T1000 (cell line): ENCODE data around the gene MYO9B.
"Not testable (repeated sequence)": the region's sequence is repeated elsewhere in the genome, so short reads cannot be mapped to it uniquely, and the experiment has no call there.

ENCODE experiments used
- DNase-seq: peaks from one replicate; lab custom pipeline; 2025; ENCODE audit warnings: mixed read lengths; lab: John Stamatoyannopoulos, UW

Gene MYO9B

GRCh38 chr19:17148130-17148529 lies 72.6 kb downstream of the MYO9B start:
- DNase-seq, result no peak

GRCh38 chr19:17149393-17150135 lies 74.0 kb downstream of the MYO9B start:
- DNase-seq, result no peak

GRCh38 chr19:17153996-17154395 lies 78.4 kb downstream of the MYO9B start:
- no peak for DNase-seq

DNA sequence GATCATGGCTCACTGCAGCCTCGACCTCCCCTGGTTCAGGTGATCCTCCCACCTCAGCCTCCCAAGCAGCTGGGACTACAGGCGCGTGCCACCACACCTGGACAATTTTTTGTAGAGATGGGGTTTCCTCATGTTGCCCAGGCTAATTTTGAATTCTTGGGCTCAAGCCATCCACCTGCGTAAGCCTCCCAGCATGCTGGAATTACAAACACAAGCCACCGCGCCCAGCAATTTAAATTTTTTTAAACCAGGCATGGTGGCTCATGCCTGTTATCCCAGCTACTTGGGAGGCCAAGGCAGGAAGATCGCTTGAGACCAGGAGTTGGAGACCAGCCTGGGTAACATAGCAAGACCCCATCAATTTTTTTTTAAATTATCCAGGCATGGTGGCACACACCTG lies 79.7 kb downstream of the MYO9B start:
- DNase-seq, result no peak

- DNase-seq, result no peak
Measured at GRCh38 chr19:17156296-17156946, 80.8 kb downstream of the MYO9B start.

GRCh38 chr19:17156947-17157302 lies 81.3 kb downstream of the MYO9B start:
- DNase-seq, result no peak

DNA sequence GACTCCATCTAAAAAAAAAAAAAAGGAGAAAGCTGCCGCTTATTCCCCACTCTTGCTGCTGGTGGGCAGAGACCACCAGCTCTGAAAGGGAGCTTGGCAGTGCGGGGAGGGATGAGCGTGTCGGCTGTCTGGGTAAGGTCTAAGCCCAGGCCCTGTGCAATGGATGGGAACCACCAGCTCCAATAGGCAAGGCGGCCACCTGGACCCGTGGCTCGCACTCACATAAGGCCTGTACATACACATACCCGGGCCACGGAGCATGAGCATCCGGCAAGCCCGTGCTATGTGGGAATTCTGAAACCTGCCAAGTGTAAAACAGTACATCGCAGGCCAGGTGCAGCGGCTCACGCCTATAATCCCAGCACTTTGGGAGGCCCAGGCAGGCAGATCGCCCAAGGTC lies 83.0 kb downstream of the MYO9B start:
- DNase-seq, result no peak

GRCh38 chr19:17159466-17160393 lies 84.2 kb downstream of the MYO9B start:
- DNase-seq, result no peak

- DNase-seq, result no peak
Measured at GRCh38 chr19:17160908-17161307, 85.3 kb downstream of the MYO9B start.

GRCh38 chr19:17162131-17162530 lies 86.6 kb downstream of the MYO9B start:
- not testable (repeated sequence) for DNase-seq

- no peak for DNase-seq
Measured at GRCh38 chr19:17162580-17162979, 87.0 kb downstream of the MYO9B start.

DNA sequence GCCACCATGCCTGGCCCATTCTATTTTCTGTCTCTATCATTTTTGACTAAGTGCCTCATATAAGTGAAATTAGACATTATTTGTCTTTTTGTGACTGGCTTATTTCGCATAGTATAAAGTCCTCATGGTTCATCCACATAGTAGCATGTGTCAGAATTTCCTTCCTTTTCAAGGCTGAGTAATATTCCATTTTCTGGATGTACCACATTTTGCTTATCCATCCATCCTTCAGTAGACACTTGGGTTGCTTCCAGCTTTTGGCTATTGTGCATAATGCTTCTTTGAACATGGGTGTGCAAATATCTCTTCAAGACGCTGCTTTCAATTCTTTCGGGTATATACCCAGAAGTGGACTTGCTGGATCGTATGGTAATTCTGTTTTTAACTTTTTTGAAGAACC lies 88.1 kb downstream of the MYO9B start:
- no peak for DNase-seq

DNA sequence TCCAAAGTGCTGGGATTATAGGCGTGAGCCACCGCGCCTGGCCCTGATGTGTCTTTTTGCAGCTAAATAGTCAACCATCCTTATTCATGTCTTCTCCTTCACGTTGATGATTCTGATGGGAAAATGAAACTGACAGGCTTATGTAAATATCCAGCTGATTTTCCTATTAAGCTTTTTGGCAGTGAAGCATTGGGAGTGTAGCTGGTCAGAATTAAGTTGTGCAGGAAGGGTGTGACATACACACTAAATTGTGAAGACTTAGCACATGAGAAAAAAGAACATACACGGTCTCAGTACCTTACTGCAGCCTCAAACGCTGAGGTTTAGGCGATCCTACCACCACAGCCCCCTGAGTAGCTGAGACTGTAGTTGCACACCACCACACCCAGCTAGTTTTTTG lies 89.1 kb downstream of the MYO9B start:
- no peak for DNase-seq

GRCh38 chr19:17165715-17166114 lies 90.1 kb downstream of the MYO9B start:
- DNase-seq, result no peak

- DNase-seq, result no peak
Measured at GRCh38 chr19:17170538-17171297, 95.1 kb downstream of the MYO9B start.

- DNase-seq, result no peak
Measured at GRCh38 chr19:17171874-17172273, 96.3 kb downstream of the MYO9B start.

DNA sequence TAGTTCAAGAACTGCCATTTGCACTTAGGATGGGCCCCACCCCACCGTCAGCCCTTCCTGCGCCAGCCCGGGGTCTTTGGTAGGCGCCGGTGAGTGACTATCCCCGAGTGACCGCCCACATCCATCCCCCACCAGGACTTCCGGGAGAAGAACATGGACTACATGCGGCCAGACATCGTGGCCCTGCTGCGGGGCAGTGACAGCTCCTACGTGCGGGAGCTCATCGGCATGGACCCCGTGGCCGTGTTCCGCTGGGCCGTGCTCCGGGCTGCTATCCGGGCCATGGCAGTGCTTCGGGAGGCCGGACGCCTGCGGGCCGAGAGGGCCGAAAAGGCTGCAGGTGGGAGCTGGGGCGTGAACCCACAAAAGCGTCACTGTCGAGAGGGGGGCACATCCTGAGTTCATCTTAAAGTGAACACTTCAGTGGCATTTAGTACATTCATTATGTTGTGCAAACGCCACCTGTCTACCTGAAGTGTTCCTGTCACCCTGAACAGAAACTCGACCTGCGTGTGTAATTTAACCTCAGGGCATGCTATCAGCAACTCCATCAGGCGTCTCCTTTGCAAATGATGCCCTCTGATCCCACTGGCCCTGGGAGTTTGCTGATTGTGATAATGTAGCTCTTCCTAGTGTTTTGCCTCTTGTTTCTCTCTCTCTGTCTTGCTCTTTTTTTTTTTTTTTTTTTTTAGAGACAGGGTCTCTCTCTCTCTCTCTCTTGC lies 97.2 kb downstream of the MYO9B start:
- DNase-seq, result no peak

- DNase-seq, result no peak
Measured at GRCh38 chr19:17178291-17178690, 102.7 kb downstream of the MYO9B start.

- DNase-seq, result no peak
Measured at GRCh38 chr19:17180997-17181702, 105.6 kb downstream of the MYO9B start.

DNA sequence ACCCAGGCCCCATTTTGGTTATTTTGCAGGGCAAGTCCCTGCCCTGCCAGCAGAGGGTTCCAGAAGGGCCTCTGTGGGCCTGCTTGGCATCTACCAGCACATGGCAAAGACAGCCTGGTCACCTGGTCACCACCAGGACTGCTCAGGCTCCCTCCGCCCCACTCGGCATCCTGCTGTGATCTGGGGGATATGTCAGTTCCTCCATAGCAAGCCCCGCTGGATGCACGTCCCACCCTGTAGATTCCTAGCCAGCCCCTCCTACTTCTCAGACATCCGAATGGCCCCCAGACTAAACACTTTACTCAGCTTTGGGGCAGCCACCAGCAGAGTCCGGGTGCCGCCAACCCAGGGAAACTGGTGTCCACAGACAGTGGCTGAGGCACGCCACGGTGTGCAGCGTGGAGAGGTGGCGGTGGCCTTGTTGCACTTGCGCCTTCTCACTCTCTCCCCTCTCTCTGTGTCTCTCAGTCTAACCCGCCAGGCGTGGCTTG lies 107.7 kb downstream of the MYO9B start:
- no peak for DNase-seq
